NCI-H2171 treated with DMSO at 0.1 percent for 48 hours (cell line): ENCODE data around the gene CYP17A1.
"Not testable (repeated sequence)": the region's sequence is repeated elsewhere in the genome, so short reads cannot be mapped to it uniquely, and the experiment has no call there.

Source experiments
- DNase-seq: peaks from one replicate; lab custom pipeline; 2025; lab: John Stamatoyannopoulos, UW

Gene CYP17A1

GRCh38 chr10:102837230-102837721, at the start of gene CYP17A1:
Gene CYP17A1 (minus strand): TSS chr10:102837413. CDS start chr10:102837361, 52 bp downstream.
- peak; percentile 31 for DNase-seq

- no peak for DNase-seq
These were observed 43.0 kb upstream of the CYP17A1 start for GRCh38 chr10:102880256-102880655.

DNA sequence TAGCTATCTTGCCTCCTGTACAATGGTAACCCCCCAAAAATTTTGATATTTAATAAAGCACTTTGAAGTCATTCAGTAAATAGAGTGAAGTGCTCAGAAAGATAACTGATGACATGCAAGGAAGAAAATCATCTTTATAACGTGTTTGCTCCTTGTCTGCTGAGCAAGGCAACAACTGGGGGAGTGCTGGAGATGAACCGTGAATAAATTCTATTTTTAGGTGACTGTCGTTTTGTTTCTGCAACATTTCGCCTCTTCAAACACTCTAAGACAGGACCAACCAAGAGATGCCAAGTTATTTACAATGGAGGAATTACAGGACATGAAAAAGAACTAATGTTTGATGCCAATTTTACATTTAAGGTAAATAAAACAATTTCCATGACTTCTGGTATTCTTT, 41.4 kb upstream of the CYP17A1 start:
- no peak for DNase-seq

- no peak for DNase-seq
These were observed 39.5 kb upstream of the CYP17A1 start for GRCh38 chr10:102876747-102877153.

DNA sequence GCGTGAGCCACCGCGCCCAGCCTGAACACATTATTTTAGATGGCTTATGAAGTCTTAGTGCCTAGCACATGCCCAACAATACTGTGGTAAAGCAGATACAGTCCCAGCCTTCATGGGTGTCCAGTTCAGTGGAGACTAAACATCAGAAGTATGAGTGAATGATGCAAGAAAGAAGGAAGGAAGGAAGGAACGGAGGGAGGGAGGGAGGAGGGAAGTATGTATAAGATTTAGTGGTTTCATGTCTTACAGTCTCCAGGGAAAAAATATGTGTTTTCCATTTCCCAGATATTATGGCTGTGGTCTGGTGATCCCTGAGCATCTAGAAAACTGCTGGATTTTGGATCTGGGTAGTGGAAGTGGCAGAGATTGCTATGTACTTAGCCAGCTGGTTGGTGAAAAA, 35.0 kb upstream of the CYP17A1 start:
- no peak for DNase-seq

DNA sequence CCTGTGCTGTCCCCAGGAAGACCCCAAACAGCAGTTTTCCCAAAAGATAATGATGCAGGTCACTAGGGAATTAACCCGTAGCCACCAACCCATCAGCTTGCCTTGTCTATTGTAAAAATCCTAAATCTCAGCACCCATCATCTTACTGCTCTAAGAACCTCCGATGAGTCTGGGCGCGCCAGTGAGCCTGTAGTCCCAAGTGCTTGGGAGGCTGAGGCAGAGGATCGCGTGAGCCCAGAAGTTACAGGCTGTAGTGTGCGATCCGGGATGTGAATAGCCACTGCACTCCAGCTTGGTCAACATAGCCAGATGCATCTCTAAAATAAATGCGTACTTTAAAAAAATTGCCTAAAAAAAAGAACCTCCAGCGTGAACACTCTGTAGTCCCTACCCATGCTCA, 33.0 kb upstream of the CYP17A1 start:
- DNase-seq = no peak

GRCh38 chr10:102869258-102870198, 32.3 kb upstream of the CYP17A1 start, which contains the start of gene AS3MT:
Gene AS3MT (plus strand): TSS chr10:102869470. CDS start chr10:102869593, 123 bp downstream.
- peak; percentile 54 for DNase-seq

DNA sequence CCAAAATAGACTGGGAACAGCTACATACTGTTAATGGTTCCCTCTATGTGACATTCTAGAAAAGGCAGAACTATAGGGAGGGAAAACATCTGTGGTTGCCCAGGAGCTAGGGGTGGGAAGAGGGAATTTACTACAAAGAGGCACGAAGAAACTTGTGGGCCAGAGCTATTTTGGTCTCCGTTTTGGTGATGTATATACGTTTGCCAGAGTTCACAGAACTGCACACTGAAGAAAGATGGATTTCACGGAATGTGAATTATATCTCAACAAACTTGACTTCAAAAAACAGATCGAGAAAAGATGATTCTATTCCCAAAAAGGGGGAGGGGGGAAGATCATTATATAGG, 31.7 kb upstream of the CYP17A1 start:
- peak; percentile 33 for DNase-seq

- no peak for DNase-seq
These were observed 28.4 kb upstream of the CYP17A1 start for GRCh38 chr10:102865620-102866019.

- DNase-seq = no peak
These were observed 26.4 kb upstream of the CYP17A1 start for GRCh38 chr10:102863660-102864059.

- DNase-seq = no peak
These were observed 22.7 kb upstream of the CYP17A1 start for GRCh38 chr10:102859911-102860310.

DNA sequence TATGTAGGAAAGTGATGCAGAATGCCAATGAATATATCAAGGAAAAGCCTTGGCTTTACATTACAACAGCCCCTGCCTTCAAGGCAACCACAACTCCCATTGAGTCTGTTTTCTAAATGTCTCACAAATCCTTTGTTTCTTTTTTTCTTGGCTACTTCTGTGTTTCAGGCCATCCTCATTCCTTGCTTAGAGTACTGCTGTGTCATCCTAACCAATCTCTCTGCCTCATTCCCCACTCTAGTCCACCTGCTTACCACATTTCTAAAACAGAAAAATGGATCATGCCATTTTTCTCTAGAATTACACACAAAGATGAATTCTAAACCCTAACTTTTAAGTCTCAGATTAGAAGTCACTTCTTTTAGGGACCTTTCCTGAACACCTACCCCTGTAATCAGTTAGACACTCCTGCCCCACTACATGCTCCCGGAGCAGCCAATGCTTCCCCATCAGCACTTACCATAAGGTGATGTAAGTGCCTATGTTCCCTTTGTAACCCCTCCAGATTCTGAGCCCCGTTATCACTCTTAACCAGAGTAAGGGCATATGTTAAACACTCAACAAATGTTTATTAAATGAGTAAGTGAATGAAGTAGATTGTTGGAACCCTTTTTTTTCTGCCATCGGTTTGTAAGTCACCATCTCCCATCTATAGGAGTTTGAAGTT, 19.7 kb upstream of the CYP17A1 start:
- no peak for DNase-seq

DNA sequence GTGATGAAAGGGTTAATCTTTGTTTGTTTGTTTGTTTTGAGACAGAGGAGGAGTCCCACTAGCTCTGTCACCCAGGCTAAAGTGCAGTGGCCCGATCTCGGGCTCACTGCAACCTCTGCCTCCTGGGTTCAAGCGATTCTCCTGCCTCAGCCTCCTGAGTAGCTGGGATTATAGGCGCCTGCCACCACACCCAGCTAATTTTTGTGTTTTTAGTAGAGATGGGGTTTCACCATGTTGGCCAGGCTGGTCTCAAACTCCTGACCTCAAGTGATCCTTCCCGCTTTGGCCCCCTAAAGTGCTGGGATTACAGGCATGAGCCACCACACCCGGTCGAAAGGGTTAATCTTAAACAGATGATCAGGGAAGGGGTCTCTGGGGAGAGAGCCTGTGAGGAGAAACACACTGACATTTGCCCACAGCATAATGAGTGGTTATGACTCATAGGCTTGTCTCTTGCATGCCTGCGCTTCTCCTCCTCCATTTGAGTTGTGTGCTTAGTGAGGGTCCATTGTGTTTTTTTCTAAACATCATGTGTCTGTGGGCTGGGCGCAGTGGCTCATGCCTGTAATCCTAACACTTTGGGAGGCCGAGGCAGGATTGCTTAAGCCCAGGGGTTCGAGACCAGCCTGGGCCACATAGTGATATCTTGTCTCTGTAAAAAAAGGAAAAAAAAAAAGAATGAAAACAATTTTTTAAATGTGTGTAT, 18.7 kb upstream of the CYP17A1 start:
- peak; percentile 56 for DNase-seq

DNA sequence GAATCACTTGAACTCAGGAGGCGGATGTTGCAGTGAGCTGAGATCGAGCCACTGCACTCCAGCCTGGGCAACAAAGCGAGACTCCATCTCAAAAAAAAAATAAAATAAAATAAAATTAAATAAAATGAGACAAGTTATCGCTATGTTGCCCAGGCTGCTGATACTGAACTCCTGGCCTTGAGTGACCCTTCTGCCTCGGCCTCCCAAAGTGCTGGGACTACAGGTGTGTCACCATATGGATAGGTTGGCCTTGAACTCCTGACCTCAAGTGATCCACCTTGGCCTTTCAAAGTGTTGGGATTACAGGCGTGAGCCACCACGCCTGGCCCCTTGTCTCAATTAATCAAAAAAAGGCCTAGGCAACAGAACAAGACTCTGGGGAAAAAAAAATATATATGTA, 16.0 kb upstream of the CYP17A1 start:
- not testable (repeated sequence) for DNase-seq

DNA sequence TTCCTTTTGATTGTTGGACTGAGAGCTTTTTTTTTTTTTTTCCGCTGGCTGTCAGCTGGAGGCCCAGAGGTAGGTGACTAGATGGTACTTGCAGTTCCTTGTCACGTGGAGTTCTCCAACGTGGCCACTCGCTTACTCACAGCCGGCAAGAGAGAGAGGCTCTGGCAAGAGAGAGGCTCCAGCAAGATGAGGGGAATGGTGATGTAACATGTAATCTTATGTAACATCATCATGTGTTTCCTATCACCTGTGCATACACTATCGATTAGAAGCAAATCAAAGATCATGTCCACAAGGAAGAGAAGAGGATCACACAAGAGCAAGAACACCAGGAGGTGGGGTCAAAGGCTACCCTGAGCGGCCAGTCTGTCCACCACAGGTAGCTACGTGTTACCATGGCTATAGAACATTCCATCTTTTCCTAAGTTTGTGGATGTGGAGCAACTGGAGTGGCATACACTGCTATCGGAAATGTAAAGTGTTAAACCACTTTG, 12.9 kb upstream of the CYP17A1 start:
- no peak for DNase-seq

DNA sequence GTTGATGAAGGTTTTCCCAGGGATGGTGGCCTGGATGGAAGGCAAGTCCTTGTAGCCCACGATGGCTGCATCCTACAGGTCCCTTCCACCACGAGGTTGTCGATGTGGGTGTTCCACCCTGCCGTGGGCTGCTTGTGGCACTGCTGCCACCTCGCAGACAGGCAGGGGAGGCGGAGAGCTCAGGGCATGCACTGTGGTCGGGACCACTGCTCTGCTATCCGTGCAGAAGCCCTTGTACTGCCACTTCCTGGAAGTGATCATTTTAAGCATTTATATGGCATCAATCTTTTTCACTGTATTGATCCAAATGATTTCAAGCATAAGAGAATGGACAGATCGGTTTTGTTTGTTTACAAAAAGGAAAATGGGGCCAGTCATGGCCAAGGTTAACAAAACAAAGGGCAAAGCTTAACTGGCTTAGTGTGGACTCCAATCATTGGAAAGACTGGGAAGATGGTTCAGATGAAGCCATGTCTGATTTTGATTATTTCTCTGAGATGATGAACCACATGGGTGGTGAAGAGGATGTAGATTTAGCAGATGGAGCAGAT, 8.2 kb upstream of the CYP17A1 start:
- no peak for DNase-seq

- not testable (repeated sequence) for DNase-seq
These were observed 7.1 kb upstream of the CYP17A1 start for GRCh38 chr10:102844190-102844776.

GRCh38 chr10:102843139-102843538, 5.9 kb upstream of the CYP17A1 start:
- DNase-seq = not testable (repeated sequence)

DNA sequence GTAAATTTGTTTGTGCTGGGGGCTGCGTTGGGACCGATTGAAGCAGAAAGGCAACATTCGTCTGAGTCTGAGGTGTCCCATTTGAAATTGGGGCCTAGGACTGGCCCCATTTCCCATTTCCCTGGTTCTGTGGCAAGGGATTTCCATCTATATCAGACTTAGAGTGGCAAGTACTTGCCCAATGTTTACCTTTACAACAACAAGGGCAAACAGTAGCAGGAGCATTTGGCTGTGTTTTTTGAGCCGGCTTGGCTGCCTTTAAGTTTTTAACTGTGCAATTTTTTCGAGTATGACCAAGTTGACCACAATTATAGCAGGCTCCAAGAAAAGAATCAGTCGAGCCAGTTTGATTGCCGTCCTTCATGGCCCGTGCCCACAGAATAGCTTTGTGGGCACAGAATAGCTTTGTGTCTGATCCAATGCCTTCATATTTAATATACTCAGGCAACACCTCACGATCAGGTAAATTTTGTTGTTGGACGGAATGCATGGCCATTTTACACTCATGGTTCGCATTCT, 4.7 kb upstream of the CYP17A1 start:
- no peak for DNase-seq

DNA sequence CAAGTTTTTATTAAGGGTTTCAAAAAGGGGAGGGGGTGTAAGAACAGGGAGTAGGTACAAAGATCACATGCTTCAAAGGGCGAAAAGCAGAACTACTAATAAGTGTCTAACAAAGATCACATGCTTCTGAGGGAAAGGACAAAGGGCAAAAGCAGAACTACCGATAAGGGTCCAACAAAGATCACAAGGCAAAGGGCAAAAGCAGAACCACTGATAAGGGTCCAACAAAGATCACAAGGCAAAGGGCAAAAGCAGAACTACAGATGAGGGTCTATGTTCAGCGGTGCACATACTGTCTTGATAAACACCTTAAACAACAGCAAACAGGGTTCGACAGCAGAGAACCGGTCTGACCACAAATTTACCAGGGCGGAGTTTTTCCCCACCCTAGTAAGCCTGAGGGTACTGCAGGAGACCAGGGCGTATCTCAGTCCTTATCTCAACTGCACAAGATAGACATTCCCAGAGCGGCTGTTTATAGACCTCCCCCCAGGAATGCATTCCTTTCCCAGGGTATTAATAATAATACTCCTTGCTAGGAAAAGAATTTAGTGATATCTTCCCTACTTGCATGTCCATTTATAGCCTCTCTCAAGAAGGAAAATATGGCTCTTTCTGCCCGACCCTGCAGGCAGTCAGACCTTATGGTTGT, 1.2 kb upstream of the CYP17A1 start:
- DNase-seq = not testable (repeated sequence)
